WTC11 (cell line): Measurements from ENCODE around the gene RSPO3. TPM values are rescaled to one million over a fixed set of nuclear protein-coding genes. Genes with fewer than 3 reads are reported as not detected.
A peak's percentile ranks its signal among the peaks of the same experiment; 100 is the strongest.

Source experiments
- ATAC-seq: fragments of 200-7000 bp; cut with Tn5 transposase; 2 replicates; pipeline ENCODE4 v1.10.0; 2021; ENCODE audit warnings: mild to moderate bottlenecking, moderate library complexity
- CTCF ChIA-PET: fragments of 300-600 bp; sonication (Branson Sonifier 250); formaldehyde crosslinking; loops from one replicate; lab custom pipeline; 2021; ENCODE audit warnings: antibody characterized with exemption; lab: Charles Lee
- POLR2A ChIA-PET: fragments of 350-600 bp; sonication (Branson Sonifier 250); formaldehyde crosslinking; loops from one replicate; lab custom pipeline; 2021; ENCODE audit warnings: antibody characterized with exemption; lab: Charles Lee
- DNase-seq: peaks from one replicate; pipeline ENCODE4 v3.0.0; 2021; ENCODE audit warnings: low spot score
- H3K27ac Mint-ChIP-seq: 2 replicates; pipeline ENCODE4 v1.8.0; 2021; ENCODE audit warnings: mixed read lengths
- H3K27me3 Mint-ChIP-seq: 2 replicates; pipeline ENCODE4 v1.8.0; 2021; ENCODE audit warnings: low read depth, mild to moderate bottlenecking, moderate library complexity, mixed read lengths
- H3K36me3 Mint-ChIP-seq: 2 replicates; pipeline ENCODE4 v1.8.0; 2021; ENCODE audit warnings: mixed read lengths
- H3K4me1 Mint-ChIP-seq: 2 replicates; pipeline ENCODE4 v1.8.0; 2022; ENCODE audit warnings: mixed read lengths
- H3K4me3 Mint-ChIP-seq: 2 replicates; pipeline ENCODE4 v1.8.0; 2021; ENCODE audit warnings: mild to moderate bottlenecking, moderate library complexity, mixed read lengths
- H3K9me3 Mint-ChIP-seq: 2 replicates; pipeline ENCODE4 v1.8.0; 2021; ENCODE audit warnings: mixed read lengths
- CBFB ChIP-seq: sonication (generic); formaldehyde crosslinking; IDR thresholded peaks from 2 replicates; pipeline ENCODE4 v1.8.1; 2022; ENCODE audit warnings: mild to moderate bottlenecking, low read depth, missing genetic modification reagents
- CREB1 ChIP-seq: sonication (generic); formaldehyde crosslinking; IDR thresholded peaks from 2 replicates; pipeline ENCODE4 v1.8.0; 2023; ENCODE audit warnings: mild to moderate bottlenecking, missing genetic modification reagents
- CREM ChIP-seq: sonication (generic); formaldehyde crosslinking; IDR thresholded peaks from 2 replicates; pipeline ENCODE4 v1.8.1; 2022; ENCODE audit warnings: mild to moderate bottlenecking, missing genetic modification reagents, moderate library complexity
- ELF4 ChIP-seq: sonication (generic); formaldehyde crosslinking; IDR thresholded peaks from 2 replicates; pipeline ENCODE4 v1.8.1; 2022; ENCODE audit warnings: low read depth, mild to moderate bottlenecking, moderate library complexity, missing genetic modification reagents
- FOXJ3 ChIP-seq: sonication (generic); formaldehyde crosslinking; IDR thresholded peaks from 2 replicates; pipeline ENCODE4 v1.9.0; 2021; ENCODE audit warnings: missing genetic modification reagents, mild to moderate bottlenecking, borderline replicate concordance
- HMGA2 ChIP-seq: fragments of 250-450 bp; sonication (Bioruptor Pico); IDR thresholded peaks from 2 replicates; pipeline ENCODE4 v1.4.0; 2021; ENCODE audit warnings: mild to moderate bottlenecking, moderate library complexity
- KAT7 ChIP-seq: sonication (generic); formaldehyde crosslinking; IDR thresholded peaks from 2 replicates; pipeline ENCODE4 v1.8.1; 2023; ENCODE audit warnings: missing genetic modification reagents, mild to moderate bottlenecking, borderline replicate concordance
- NFATC4 ChIP-seq: fragments of 250-450 bp; sonication (Bioruptor Pico); IDR thresholded peaks from 2 replicates; pipeline ENCODE4 v1.9.0; 2021; ENCODE audit warnings: mild to moderate bottlenecking
- NFE2L1 ChIP-seq: sonication (generic); formaldehyde crosslinking; IDR thresholded peaks from 2 replicates; pipeline ENCODE4 v1.8.1; 2023; ENCODE audit warnings: missing genetic modification reagents
- NFYB ChIP-seq: sonication (generic); formaldehyde crosslinking; conservative IDR thresholded peaks from 2 replicates; pipeline ENCODE4 v1.8.0; 2022; ENCODE audit warnings: low read depth, missing genetic modification reagents
- NR1H2 ChIP-seq: sonication (generic); formaldehyde crosslinking; IDR thresholded peaks from 2 replicates; pipeline ENCODE4 v1.9.0; 2021; ENCODE audit warnings: mild to moderate bottlenecking, moderate library complexity, missing genetic modification reagents
- SMAD3 ChIP-seq: sonication (generic); formaldehyde crosslinking; IDR thresholded peaks from 2 replicates; pipeline ENCODE4 v1.8.0; 2022; ENCODE audit warnings: missing genetic modification reagents, mild to moderate bottlenecking, borderline replicate concordance
- SOX15 ChIP-seq: fragments of 250-450 bp; sonication (Bioruptor Pico); IDR thresholded peaks from 2 replicates; pipeline ENCODE4 v1.9.0; 2021; ENCODE audit warnings: mild to moderate bottlenecking
- TEAD4 ChIP-seq: sonication (generic); formaldehyde crosslinking; IDR thresholded peaks from 2 replicates; pipeline ENCODE4 v1.8.0; 2022; ENCODE audit warnings: mild to moderate bottlenecking, missing genetic modification reagents
- ZBTB21 ChIP-seq: sonication (generic); formaldehyde crosslinking; IDR thresholded peaks from 2 replicates; pipeline ENCODE4 v1.8.1; 2023; ENCODE audit warnings: mild to moderate bottlenecking, missing genetic modification reagents, borderline replicate concordance
- ZNF232 ChIP-seq: sonication (generic); formaldehyde crosslinking; IDR thresholded peaks from 2 replicates; pipeline ENCODE4 v1.8.0; 2022; ENCODE audit warnings: mild to moderate bottlenecking, missing genetic modification reagents
- ZNF671 ChIP-seq: fragments of 250-450 bp; sonication (Bioruptor Pico); IDR thresholded peaks from 2 replicates; pipeline ENCODE4 v1.8.0; 2021; ENCODE audit warnings: mild to moderate bottlenecking
- total RNA-seq: library from RNA; stranded (reverse); gene quantifications from 3 replicates; pipeline ENCODE4 v1.2.3, GENCODE V29; 2021
- TF ChIP-seq, protein P1 (sequence below): fragments of 250-450 bp; sonication (Bioruptor Pico); IDR thresholded peaks from 2 replicates; pipeline ENCODE4 v2.1.2; 2022; ENCODE audit warnings: mild to moderate bottlenecking, moderate library complexity
- TF ChIP-seq, protein P2 (sequence below): fragments of 250-450 bp; sonication (Bioruptor Pico); IDR thresholded peaks from 2 replicates; pipeline ENCODE4 v1.9.0; 2021; ENCODE audit warnings: mild to moderate bottlenecking
- TF ChIP-seq, protein P3 (sequence below): sonication (generic); formaldehyde crosslinking; IDR thresholded peaks from 2 replicates; pipeline ENCODE4 v1.8.1; 2023; ENCODE audit warnings: mild to moderate bottlenecking, missing genetic modification reagents, moderate library complexity
- TF ChIP-seq, protein P4 (sequence below): sonication (generic); formaldehyde crosslinking; IDR thresholded peaks from 2 replicates; pipeline ENCODE4 v1.8.1; 2022; ENCODE audit warnings: missing genetic modification reagents, borderline replicate concordance
- TF ChIP-seq, protein P5 (sequence below): sonication (generic); formaldehyde crosslinking; IDR thresholded peaks from 2 replicates; pipeline ENCODE4 v1.8.0; 2023; ENCODE audit warnings: missing genetic modification reagents, mild to moderate bottlenecking, borderline replicate concordance
- TF ChIP-seq, protein P6 (sequence below): sonication (generic); formaldehyde crosslinking; conservative IDR thresholded peaks from 2 replicates; pipeline ENCODE4 v1.8.1; 2022; ENCODE audit warnings: mild to moderate bottlenecking, missing genetic modification reagents
- TF ChIP-seq, protein P7 (sequence below): sonication (generic); formaldehyde crosslinking; IDR thresholded peaks from 2 replicates; pipeline ENCODE4 v1.8.1; 2022; ENCODE audit warnings: mild to moderate bottlenecking, missing genetic modification reagents, moderate library complexity, borderline replicate concordance
- TF ChIP-seq, protein P8 (sequence below): fragments of 200-600 bp; IDR thresholded peaks from 2 replicates; pipeline ENCODE4 v1.8.0; 2022; ENCODE audit warnings: antibody characterized with exemption

The RSPO3 gene
- total RNA-seq, 1 experiment from 2014 or later: not detected

DNA sequence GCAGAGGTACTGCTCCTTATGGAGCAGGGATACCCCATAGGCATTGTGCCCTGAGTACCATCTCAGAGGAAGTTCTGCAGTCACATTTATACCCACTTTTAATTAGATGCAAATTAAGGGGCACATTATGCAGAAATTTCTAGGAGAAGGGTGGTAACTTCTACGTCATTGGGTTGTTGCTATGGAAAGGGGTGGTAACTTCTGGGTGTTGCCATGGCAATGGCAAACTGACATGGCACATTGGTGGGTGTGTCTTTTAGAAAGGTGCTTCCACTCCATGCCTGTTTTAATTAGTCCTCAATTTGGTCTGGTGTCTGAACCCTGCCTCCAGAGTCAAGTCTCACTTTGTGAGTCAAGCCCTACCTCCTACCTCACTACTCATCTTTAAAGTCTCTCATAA is 42.0 kb downstream of the RSPO3 start:
- no peaks in the 10 kb centered on the region for H3K36me3 Mint-ChIP-seq
- peak; percentile 44 for ATAC-seq
- H3K27ac Mint-ChIP-seq: no peak overlapping the region
- POLR2A ChIA-PET: no interaction called here
- CTCF ChIA-PET: no interaction called here
- H3K4me3 Mint-ChIP-seq: no peak overlapping the region
- TF ChIP-seq TEAD4 (CRISPR knock-in tag): no peak
- TF ChIP-seq ZBTB21 (CRISPR knock-in tag): no peak
- TF ChIP-seq, protein P1, sequence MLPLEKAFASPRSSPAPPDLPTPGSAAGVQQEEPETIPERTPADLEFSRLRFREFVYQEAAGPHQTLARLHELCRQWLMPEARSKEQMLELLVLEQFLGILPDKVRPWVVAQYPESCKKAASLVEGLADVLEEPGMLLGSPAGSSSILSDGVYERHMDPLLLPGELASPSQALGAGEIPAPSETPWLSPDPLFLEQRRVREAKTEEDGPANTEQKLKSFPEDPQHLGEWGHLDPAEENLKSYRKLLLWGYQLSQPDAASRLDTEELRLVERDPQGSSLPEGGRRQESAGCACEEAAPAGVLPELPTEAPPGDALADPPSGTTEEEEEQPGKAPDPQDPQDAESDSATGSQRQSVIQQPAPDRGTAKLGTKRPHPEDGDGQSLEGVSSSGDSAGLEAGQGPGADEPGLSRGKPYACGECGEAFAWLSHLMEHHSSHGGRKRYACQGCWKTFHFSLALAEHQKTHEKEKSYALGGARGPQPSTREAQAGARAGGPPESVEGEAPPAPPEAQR (CRISPR knock-in tag): no peak
- TF ChIP-seq, protein P2, sequence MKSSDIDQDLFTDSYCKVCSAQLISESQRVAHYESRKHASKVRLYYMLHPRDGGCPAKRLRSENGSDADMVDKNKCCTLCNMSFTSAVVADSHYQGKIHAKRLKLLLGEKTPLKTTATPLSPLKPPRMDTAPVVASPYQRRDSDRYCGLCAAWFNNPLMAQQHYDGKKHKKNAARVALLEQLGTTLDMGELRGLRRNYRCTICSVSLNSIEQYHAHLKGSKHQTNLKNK (CRISPR knock-in tag): no peak
- TF ChIP-seq, protein P3, sequence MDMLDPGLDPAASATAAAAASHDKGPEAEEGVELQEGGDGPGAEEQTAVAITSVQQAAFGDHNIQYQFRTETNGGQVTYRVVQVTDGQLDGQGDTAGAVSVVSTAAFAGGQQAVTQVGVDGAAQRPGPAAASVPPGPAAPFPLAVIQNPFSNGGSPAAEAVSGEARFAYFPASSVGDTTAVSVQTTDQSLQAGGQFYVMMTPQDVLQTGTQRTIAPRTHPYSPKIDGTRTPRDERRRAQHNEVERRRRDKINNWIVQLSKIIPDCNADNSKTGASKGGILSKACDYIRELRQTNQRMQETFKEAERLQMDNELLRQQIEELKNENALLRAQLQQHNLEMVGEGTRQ (CRISPR knock-in tag): no peak
- no peak for TF ChIP-seq FOXJ3 (CRISPR knock-in tag)
- TF ChIP-seq, protein P4, sequence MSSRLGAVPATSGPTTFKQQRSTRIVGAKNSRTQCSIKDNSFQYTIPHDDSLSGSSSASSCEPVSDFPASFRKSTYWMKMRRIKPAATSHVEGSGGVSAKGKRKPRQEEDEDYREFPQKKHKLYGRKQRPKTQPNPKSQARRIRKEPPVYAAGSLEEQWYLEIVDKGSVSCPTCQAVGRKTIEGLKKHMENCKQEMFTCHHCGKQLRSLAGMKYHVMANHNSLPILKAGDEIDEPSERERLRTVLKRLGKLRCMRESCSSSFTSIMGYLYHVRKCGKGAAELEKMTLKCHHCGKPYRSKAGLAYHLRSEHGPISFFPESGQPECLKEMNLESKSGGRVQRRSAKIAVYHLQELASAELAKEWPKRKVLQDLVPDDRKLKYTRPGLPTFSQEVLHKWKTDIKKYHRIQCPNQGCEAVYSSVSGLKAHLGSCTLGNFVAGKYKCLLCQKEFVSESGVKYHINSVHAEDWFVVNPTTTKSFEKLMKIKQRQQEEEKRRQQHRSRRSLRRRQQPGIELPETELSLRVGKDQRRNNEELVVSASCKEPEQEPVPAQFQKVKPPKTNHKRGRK: no peak
- no peak for TF ChIP-seq SOX15
- TF ChIP-seq NR1H2 (CRISPR knock-in tag): no peak
- TF ChIP-seq ZNF671 (CRISPR knock-in tag): no peak
- TF ChIP-seq NFATC4 (CRISPR knock-in tag): no peak
- TF ChIP-seq, protein P5, sequence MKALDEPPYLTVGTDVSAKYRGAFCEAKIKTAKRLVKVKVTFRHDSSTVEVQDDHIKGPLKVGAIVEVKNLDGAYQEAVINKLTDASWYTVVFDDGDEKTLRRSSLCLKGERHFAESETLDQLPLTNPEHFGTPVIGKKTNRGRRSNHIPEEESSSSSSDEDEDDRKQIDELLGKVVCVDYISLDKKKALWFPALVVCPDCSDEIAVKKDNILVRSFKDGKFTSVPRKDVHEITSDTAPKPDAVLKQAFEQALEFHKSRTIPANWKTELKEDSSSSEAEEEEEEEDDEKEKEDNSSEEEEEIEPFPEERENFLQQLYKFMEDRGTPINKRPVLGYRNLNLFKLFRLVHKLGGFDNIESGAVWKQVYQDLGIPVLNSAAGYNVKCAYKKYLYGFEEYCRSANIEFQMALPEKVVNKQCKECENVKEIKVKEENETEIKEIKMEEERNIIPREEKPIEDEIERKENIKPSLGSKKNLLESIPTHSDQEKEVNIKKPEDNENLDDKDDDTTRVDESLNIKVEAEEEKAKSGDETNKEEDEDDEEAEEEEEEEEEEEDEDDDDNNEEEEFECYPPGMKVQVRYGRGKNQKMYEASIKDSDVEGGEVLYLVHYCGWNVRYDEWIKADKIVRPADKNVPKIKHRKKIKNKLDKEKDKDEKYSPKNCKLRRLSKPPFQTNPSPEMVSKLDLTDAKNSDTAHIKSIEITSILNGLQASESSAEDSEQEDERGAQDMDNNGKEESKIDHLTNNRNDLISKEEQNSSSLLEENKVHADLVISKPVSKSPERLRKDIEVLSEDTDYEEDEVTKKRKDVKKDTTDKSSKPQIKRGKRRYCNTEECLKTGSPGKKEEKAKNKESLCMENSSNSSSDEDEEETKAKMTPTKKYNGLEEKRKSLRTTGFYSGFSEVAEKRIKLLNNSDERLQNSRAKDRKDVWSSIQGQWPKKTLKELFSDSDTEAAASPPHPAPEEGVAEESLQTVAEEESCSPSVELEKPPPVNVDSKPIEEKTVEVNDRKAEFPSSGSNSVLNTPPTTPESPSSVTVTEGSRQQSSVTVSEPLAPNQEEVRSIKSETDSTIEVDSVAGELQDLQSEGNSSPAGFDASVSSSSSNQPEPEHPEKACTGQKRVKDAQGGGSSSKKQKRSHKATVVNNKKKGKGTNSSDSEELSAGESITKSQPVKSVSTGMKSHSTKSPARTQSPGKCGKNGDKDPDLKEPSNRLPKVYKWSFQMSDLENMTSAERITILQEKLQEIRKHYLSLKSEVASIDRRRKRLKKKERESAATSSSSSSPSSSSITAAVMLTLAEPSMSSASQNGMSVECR: no peak
- TF ChIP-seq NFE2L1 (CRISPR knock-in tag): no peak
- TF ChIP-seq CREB1 (CRISPR knock-in tag): no peak
- no peak for TF ChIP-seq CBFB (CRISPR knock-in tag)
- no peak for TF ChIP-seq CREM (CRISPR knock-in tag)
- TF ChIP-seq ELF4 (CRISPR knock-in tag): no peak
- TF ChIP-seq, protein P6, sequence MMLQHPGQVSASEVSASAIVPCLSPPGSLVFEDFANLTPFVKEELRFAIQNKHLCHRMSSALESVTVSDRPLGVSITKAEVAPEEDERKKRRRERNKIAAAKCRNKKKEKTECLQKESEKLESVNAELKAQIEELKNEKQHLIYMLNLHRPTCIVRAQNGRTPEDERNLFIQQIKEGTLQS (CRISPR knock-in tag): no peak
- peaks cover 17% of the 10 kb centered on the region for H3K9me3 Mint-ChIP-seq
- no peaks in the 10 kb centered on the region for H3K27me3 Mint-ChIP-seq
- H3K4me1 Mint-ChIP-seq: peaks cover 29% of the 10 kb centered on the region
- DNase-seq: no peak

DNA sequence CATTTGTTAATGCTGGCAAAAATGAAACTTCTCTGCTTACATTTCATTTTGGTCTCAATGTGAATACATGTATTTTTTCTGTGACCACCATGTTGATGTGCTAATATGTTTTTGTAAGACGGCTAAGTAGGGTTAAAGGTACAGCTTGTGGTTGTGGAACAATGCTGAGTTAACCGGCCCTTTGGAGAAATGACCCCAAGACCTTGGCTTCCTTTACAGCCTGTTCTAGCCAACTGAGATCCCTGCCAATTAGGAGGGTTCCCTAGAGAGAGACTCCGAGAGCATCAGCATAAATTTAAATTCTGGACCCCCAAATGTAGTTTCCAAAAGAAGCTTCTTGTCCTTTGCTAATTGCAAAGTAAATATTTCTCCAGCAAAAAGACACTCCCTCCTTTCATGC is 44.4 kb downstream of the RSPO3 start:
- CTCF ChIA-PET: interaction anchor here (1.0 kb wide), 1 partner anchor 24 kb away, joined by 5 read pairs; no protein-coding TSS in a partner anchor
- Mint-ChIP-seq H3K4me3 (no peak overlapping the region), H3K4me1 (peaks cover 29% of the 10 kb centered on the region), H3K27ac (no peak overlapping the region), H3K27me3 (no peaks in the 10 kb centered on the region), H3K36me3 (no peaks in the 10 kb centered on the region; the same call in 1 of the 2 replicates), H3K9me3 (peaks cover 19% of the 10 kb centered on the region)
- DNase-seq (no peak), ATAC-seq (peak; percentile 61)
- POLR2A ChIA-PET: no interaction called here
- TF ChIP-seq, protein P7, sequence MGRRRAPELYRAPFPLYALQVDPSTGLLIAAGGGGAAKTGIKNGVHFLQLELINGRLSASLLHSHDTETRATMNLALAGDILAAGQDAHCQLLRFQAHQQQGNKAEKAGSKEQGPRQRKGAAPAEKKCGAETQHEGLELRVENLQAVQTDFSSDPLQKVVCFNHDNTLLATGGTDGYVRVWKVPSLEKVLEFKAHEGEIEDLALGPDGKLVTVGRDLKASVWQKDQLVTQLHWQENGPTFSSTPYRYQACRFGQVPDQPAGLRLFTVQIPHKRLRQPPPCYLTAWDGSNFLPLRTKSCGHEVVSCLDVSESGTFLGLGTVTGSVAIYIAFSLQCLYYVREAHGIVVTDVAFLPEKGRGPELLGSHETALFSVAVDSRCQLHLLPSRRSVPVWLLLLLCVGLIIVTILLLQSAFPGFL: no peak
- TF ChIP-seq KAT7 (CRISPR knock-in tag) (no peak), ZNF232 (CRISPR knock-in tag) (no peak), NFYB (no peak), HMGA2 (no peak), SMAD3 (CRISPR knock-in tag) (no peak), SOX15 (no peak)
- TF ChIP-seq, protein P8, sequence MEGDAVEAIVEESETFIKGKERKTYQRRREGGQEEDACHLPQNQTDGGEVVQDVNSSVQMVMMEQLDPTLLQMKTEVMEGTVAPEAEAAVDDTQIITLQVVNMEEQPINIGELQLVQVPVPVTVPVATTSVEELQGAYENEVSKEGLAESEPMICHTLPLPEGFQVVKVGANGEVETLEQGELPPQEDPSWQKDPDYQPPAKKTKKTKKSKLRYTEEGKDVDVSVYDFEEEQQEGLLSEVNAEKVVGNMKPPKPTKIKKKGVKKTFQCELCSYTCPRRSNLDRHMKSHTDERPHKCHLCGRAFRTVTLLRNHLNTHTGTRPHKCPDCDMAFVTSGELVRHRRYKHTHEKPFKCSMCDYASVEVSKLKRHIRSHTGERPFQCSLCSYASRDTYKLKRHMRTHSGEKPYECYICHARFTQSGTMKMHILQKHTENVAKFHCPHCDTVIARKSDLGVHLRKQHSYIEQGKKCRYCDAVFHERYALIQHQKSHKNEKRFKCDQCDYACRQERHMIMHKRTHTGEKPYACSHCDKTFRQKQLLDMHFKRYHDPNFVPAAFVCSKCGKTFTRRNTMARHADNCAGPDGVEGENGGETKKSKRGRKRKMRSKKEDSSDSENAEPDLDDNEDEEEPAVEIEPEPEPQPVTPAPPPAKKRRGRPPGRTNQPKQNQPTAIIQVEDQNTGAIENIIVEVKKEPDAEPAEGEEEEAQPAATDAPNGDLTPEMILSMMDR: no peak
